IMR-90 (cell line): Measurements from ENCODE around the gene UNKL. TPM values are rescaled to one million over a fixed set of nuclear protein-coding genes. Genes with fewer than 3 reads are reported as not detected.

Source experiments
- ATAC-seq: fragments of 200-7000 bp; cut with Tn5 transposase; 2 replicates; pipeline ENCODE4 v1.9.1; 2020; ENCODE audit warnings: low read depth, mild to moderate bottlenecking, moderate library complexity
- BruUV-seq: library from RNA; stranded (reverse); fragments of 400-500 nt; replicated peaks from 2 replicates; lab custom pipeline; 2021; lab: Mats Ljungman, UMichigan
- CTCF ChIA-PET: fragments of 300-600 bp; formaldehyde crosslinking; extraction: SDS; loops from one replicate; lab custom pipeline; 2021; ENCODE audit warnings: antibody characterized with exemption; lab: Yijun Ruan, JAX
- POLR2A ChIA-PET: fragments of 300-600 bp; sonication (Branson Sonifier 250); formaldehyde crosslinking; loops from one replicate; lab custom pipeline; 2022; ENCODE audit warnings: antibody characterized with exemption; ENCODE audit not compliant: unreplicated experiment; lab: Charles Lee
- DNase-seq: peaks from one replicate; pipeline ENCODE4 v3.0.0; 2013
- H2AFZ ChIP-seq: replicated peaks from 2 replicates; pipeline ENCODE3; 2013; ENCODE audit warnings: low read length, mild to moderate bottlenecking; ENCODE audit not compliant: poor library complexity
- H2AK5ac ChIP-seq: 2 replicates; pipeline ENCODE4 v1.6.1; 2013; ENCODE audit warnings: low read depth, low read length, inconsistent platforms
- H2AK9ac ChIP-seq: replicated peaks from 2 replicates; pipeline ENCODE3; 2013; ENCODE audit warnings: mild to moderate bottlenecking, low read depth, low read length, moderate library complexity; ENCODE audit not compliant: poor library complexity
- H2BK120ac ChIP-seq: 2 replicates; pipeline ENCODE4 v1.6.1; 2013; ENCODE audit warnings: low read depth, low read length, inconsistent platforms
- H2BK15ac ChIP-seq: 3 replicates; pipeline ENCODE4 v1.6.1; 2013; ENCODE audit warnings: low read depth, low read length, inconsistent platforms
- H2BK20ac ChIP-seq: 2 replicates; pipeline ENCODE4 v1.6.1; 2013; ENCODE audit warnings: low read depth, mild to moderate bottlenecking, inconsistent platforms, low read length, moderate library complexity
- H2BK5ac ChIP-seq: 2 replicates; pipeline ENCODE4 v1.6.1; 2013; ENCODE audit warnings: mild to moderate bottlenecking, low read depth, low read length, inconsistent platforms; ENCODE audit not compliant: poor library complexity, severe bottlenecking
- H3K14ac ChIP-seq: replicated peaks from 2 replicates; pipeline ENCODE4 v1.6.1; 2013; ENCODE audit warnings: low read depth, low read length, inconsistent platforms
- H3K18ac ChIP-seq: 2 replicates; pipeline ENCODE4 v1.6.1; 2013; ENCODE audit warnings: low read depth, low read length, control low read depth
- H3K23ac ChIP-seq: 2 replicates; pipeline ENCODE4 v1.6.1; 2013; ENCODE audit warnings: low read depth, low read length, inconsistent platforms
- H3K27ac ChIP-seq: 2 replicates; pipeline ENCODE4 v1.5.1; 2013; ENCODE audit warnings: mild to moderate bottlenecking, control low read depth, low read length; ENCODE audit not compliant: insufficient read depth
- H3K27me3 ChIP-seq: 2 replicates; pipeline ENCODE4 v1.6.1; 2013; ENCODE audit warnings: low read length; ENCODE audit not compliant: control insufficient read depth, insufficient read depth
- H3K36me3 ChIP-seq: 2 replicates; pipeline ENCODE4 v1.6.1; 2013; ENCODE audit warnings: low read length, mixed read lengths; ENCODE audit not compliant: control insufficient read depth, insufficient read depth
- H3K4ac ChIP-seq: 2 replicates; pipeline ENCODE4 v1.6.1; 2013; ENCODE audit warnings: low read depth, low read length, inconsistent platforms
- H3K4me1 ChIP-seq: 2 replicates; pipeline ENCODE4 v1.6.1; 2013; ENCODE audit warnings: low read length, mixed read lengths; ENCODE audit not compliant: control insufficient read depth, insufficient read depth
- H3K4me2 ChIP-seq: 2 replicates; pipeline ENCODE4 v1.6.1; 2013; ENCODE audit warnings: low read depth, mild to moderate bottlenecking, control low read depth, low read length, moderate library complexity
- H3K4me3 ChIP-seq: 2 replicates; pipeline ENCODE4 v1.5.1; 2013; ENCODE audit warnings: low read depth, mild to moderate bottlenecking, control low read depth, low read length, moderate library complexity; ENCODE audit not compliant: insufficient read depth
- H3K56ac ChIP-seq: 2 replicates; pipeline ENCODE4 v1.6.1; 2013; ENCODE audit warnings: low read length, inconsistent platforms; ENCODE audit not compliant: insufficient read depth; ENCODE audit errors: extremely low read depth
- H3K79me1 ChIP-seq, 2 experiments: 2 replicates each; pipeline ENCODE4 v1.6.1; 2013; ENCODE audit warnings: low read length in 2 of 2, inconsistent platforms in 1 of 2, low read depth in 1 of 2
- H3K9ac ChIP-seq: 2 replicates; pipeline ENCODE4 v1.6.1; 2013; ENCODE audit warnings: low read depth, low read length, control low read depth
- H3K9me1 ChIP-seq: 2 replicates; pipeline ENCODE4 v1.6.1; 2013; ENCODE audit warnings: low read length, inconsistent platforms; ENCODE audit not compliant: insufficient read depth
- H3K9me3 ChIP-seq: 2 replicates; pipeline ENCODE4 v1.6.1; 2013; ENCODE audit warnings: low read length; ENCODE audit not compliant: control insufficient read depth, insufficient read depth
- H4K20me1 ChIP-seq: 2 replicates; pipeline ENCODE4 v1.6.1; 2013; ENCODE audit warnings: low read length, inconsistent platforms; ENCODE audit not compliant: insufficient read depth
- H4K5ac ChIP-seq: 2 replicates; pipeline ENCODE4 v1.6.1; 2013; ENCODE audit warnings: mild to moderate bottlenecking, low read depth, low read length, control low read depth
- H4K8ac ChIP-seq, 2 experiments: 2 replicates each; pipeline ENCODE4 v1.6.1; 2013; ENCODE audit warnings: low read depth in 2 of 2, low read length in 2 of 2, control low read depth in 1 of 2, inconsistent platforms in 1 of 2
- H4K91ac ChIP-seq: 2 replicates; pipeline ENCODE4 v1.6.1; 2013; ENCODE audit warnings: low read depth, low read length, inconsistent platforms; ENCODE audit not compliant: insufficient read depth
- CEBPB ChIP-seq: IDR thresholded peaks from 2 replicates; pipeline ENCODE4 v1.6.1; 2012; ENCODE audit warnings: low read depth, low read length, improper control_type of control experiment
- FOS ChIP-seq: fragments of 150-350 bp; IDR thresholded peaks from 2 replicates; pipeline ENCODE4 v1.6.1; 2016; ENCODE audit warnings: low read depth, low read length
- WGBS, 2 experiments: methylation state at CpG; one replicate each; pipeline versions ENCODE4 v1.1.5 to v1.1.7; 2013; ENCODE audit warnings: missing lambda C conversion rate in 2 of 2; ENCODE audit not compliant: insufficient read length in 1 of 2; ENCODE audit errors: extremely low coverage in 2 of 2; 5-methylcytosine and 5-hydroxymethylcytosine counted together
- dilution Hi-C: fragments of 300-500 bp; cut with HindIII; formaldehyde crosslinking; loops from one replicate; pipeline ENCODE4 v1.14.3; 2018; ENCODE audit warnings: low sequenced_read_pairs; ENCODE audit not compliant: unreplicated experiment
- in situ Hi-C: fragments of 300-500 bp; cut with MboI; formaldehyde crosslinking; loops from 3 replicates; pipeline ENCODE4 v1.14.3; 2019; ENCODE audit warnings: low sequenced_read_pairs, inconsistent platforms, mixed read lengths
- intact Hi-C: fragments of 100-400 bp; cut with micrococcal nuclease; formaldehyde crosslinking; loops from 2 replicates; pipeline ENCODE4 v1.10.0; 2022
- polyA plus RNA-seq, 3 experiments: library from polyadenylated mRNA; depleted of rRNA; stranded (reverse); fragments of >200 nt; gene quantifications; 2 replicates each; pipeline ENCODE4 v1.2.3, GENCODE V29; 2012; ENCODE audit warnings: low replicate concordance in 1 of 3
- total RNA-seq: library from RNA; depleted of rRNA; stranded (reverse); fragments of >200 nt; gene quantifications from 2 replicates; pipeline ENCODE4 v1.2.3, GENCODE V29; 2012

Gene UNKL
- total and polyA plus RNA-seq, 2 of the 4 experiments (the other 2 are of a cell fraction) = 4.1 to 13.3 TPM

DNA sequence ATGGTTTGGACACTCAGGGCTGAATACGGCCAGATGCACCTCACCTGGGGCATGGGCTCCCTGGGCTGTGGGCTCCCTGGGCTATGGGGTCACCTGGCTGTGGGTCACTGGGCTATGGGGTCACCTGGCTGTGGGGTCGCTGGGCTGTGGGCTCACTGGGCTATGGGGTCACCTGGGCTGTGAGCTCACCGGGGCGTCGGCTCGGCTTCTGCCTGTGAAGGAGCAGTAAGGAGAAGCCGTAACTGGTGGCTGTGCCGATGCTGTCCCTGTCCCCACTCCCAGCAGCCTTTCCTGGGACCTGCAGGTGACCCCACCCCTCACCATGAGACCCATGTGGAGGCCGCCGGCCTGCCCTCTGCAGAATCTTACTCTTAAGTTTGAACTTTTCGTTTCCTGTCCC is 14.5 kb upstream of the UNKL start:
- ATAC-seq (no peak), DNase-seq (no peak)
- Histone ChIP-seq H2BK120ac (no peak overlapping the region), H4K8ac (no peak overlapping the region), H3K14ac (no peak overlapping the region), H4K20me1 (no peaks in the 10 kb centered on the region), H2AK9ac (no peak overlapping the region), H3K36me3 (no peaks in the 10 kb centered on the region), H3K79me1 (no peaks in the 10 kb centered on the region), H3K4ac (no peak overlapping the region), H3K23ac (no peak overlapping the region), H3K4me3 (no peak overlapping the region), H3K9me1 (no peaks in the 10 kb centered on the region), H3K27me3 (peaks cover 10% of the 10 kb centered on the region; the same call in 1 of the 2 replicates), H4K5ac (no peak overlapping the region), H3K18ac (no peak overlapping the region), H2AFZ (no peak overlapping the region), H2BK20ac (no peak overlapping the region), H3K9ac (no peak overlapping the region), H3K27ac (no peak overlapping the region), H2BK5ac (no peak overlapping the region), H3K9me3 (no peaks in the 10 kb centered on the region), H2AK5ac (no peak overlapping the region), H4K91ac (no peak overlapping the region), H3K4me2 (no peak overlapping the region), H3K56ac (no peak overlapping the region), H2BK15ac (no peak overlapping the region), H3K4me1 (no peaks in the 10 kb centered on the region)
- ChIA-PET CTCF (no interaction called here), POLR2A (no interaction called here)
- in situ Hi-C loops = no loop called here
- no CpG with 5 or more reads among the region's 11 CpGs for WGBS, 2 experiments
- intact Hi-C loops = loop anchor here (10.0 kb wide), 1 partner anchor 46 kb away; the partner anchor contains the start of gene CLCN7
- TF ChIP-seq FOS = no peak
- no peak for TF ChIP-seq CEBPB
- no TSS peak for BruUV-seq
- dilution Hi-C loops = no loop called here
